Left ventricle myocardium superior (tissue), 1 donor: ENCODE measurements around the gene NGEF. TPM values are rescaled to one million over a fixed set of nuclear protein-coding genes. Genes with fewer than 3 reads are reported as not detected.

Experiments
- ATAC-seq: fragments of 200-7000 bp; cut with Tn5 transposase; one replicate; pipeline ENCODE4 v1.9.1; 2020; ENCODE audit warnings: mild to moderate bottlenecking, moderate library complexity
- DNase-seq: peaks from one replicate; pipeline ENCODE4 v3.0.0-alpha.2; 2020
- intact Hi-C: fragments of 100-400 bp; cut with micrococcal nuclease; formaldehyde crosslinking; loops from one replicate; pipeline ENCODE4 v1.11.0; 2022
- total RNA-seq: library from RNA; stranded (reverse); fragmentation: NEBNext Ultra II Directional; extraction: Animal tissue kit (Norgen Biotek cat#: 25700); gene quantifications from one replicate; pipeline ENCODE4 v1.2.1, GENCODE V29; 2021
- donor health status: DM: no; HTN: yes; CAD: no; lungs with severe emphysema.

NGEF gene
- total RNA-seq, 1 donor from 2014 or later, result not detected

DNA sequence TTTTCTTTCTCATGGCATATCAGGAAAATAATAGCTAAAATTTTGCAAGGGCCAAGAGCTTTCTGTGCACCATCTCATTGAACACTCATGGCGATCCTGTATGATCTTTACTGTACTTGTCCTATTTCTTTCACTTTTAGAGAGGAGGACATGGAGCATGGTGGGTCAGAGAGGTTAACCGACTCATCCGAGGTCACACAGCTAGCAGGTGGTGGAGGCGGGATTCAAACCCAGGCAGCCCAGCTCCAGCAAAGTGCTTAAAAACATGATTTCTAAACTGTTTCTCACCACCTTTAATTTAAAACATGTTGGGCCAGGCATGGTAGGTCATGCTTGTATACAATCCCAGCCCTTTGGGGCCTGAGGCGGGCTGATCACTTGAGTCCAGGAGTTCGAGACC, 6.4 kb downstream of the NGEF start:
- intact Hi-C loops, result no loop called here
- no peak for ATAC-seq

DNA sequence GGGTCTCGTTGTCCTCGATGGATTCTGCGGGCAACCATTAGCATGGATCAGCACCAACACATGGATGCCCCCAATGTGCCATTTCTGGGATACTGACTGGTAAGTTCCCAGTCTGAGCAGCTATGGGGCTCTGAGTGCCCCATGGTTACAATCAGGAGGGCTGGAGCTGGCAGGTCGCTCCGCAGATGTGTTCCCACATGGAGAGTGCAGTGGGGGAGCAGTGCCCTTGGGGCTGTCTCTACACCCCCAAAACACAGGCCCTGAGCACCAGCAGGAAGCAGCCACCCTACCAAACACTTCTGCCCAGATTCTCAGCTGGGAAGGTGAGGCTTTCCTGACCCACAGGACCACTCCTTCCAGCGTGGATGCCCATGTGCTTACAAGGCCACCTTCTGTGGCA, 8.0 kb downstream of the NGEF start:
- no peak for DNase-seq
- ATAC-seq, result no peak
- intact Hi-C loops, result no loop called here

More for the DNA sequence above, 6.4 kb downstream of the NGEF start:
- no peak for DNase-seq

DNA sequence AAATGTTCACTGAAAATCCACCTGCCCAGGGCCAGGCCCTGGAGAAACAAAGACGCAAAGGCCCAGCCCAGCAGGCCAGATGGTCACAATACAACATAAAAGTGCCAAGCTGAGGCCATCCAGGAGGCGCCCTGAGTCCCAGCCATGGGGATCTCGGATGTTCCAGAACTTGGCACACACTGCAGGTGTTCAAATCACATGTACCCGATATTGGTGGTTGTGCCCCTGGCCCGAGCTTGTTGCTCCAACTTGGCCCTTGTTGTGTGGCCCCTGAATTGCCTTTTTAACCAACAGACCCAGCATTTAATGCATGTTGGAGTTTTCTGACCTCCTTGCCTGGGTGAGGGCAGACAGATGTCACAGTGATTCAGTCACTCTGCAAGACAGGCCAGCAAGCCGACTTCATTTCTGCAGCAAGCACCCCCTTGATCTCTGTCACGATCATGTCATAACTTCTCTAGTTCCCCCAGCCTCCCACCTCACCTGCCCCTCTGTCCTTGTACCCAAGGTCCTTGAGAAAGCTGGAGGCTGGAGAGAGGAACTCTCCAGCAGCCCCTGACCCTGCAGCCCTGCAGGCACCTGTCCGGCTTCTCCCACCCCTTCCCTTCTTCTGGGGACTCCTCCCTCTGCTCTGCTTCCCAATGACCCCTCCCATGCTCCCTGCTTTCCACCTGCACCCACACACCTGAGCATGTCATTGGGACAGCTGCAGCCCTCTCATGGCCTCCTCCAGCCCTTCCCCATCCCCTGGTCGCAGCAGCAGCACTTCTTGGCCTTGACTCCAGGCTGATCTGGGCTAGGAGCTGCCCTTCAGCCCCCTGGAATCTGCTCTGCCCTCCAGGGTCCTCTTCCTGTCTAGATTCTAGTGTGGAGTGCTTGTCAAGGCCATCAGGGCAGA, 9.1 kb downstream of the NGEF start:
- DNase-seq, result no peak
- intact Hi-C loops, result no loop called here
- no peak for ATAC-seq

DNA sequence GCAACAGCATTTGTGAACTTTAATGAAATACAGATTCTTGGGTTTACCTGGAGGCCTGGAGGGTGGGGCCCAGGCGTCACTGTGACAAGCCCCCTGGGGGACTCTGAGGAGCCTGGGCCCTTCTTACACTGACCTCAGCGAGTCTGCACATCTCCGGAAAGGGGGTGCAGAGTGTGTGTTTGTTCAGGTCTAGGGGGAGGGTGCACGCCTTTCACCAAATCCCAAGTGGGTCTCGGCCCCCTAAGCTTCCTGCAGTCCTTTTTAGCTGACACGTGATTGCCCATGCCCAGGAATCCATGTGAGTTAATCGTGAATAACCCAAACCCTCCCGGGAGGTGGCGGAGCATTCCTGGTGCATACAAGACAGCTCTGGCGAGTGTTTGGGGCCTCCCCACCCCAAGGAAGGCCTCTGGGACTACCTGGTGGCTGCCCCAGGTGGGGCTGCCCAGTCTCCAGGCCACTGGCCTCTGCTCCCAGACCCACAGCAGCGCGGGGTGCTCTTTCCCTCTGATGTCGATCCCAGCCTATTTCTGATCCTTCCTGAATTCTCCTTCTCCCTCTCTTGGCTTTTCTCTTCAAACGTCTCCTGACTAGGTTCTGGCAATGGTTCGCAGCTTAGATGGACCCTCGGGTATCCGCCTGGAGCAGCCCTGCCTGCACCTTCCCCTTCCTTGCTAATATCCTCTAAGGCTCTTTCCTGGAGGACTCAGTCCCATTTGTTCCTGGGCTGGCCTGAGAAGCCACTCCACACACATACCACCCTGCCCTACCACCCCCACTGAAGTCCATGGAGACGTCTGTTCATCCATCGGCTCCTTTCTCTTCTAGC, 10.0 kb downstream of the NGEF start:
- no peak for ATAC-seq
- DNase-seq, result no peak
- intact Hi-C loops, result no loop called here

DNA sequence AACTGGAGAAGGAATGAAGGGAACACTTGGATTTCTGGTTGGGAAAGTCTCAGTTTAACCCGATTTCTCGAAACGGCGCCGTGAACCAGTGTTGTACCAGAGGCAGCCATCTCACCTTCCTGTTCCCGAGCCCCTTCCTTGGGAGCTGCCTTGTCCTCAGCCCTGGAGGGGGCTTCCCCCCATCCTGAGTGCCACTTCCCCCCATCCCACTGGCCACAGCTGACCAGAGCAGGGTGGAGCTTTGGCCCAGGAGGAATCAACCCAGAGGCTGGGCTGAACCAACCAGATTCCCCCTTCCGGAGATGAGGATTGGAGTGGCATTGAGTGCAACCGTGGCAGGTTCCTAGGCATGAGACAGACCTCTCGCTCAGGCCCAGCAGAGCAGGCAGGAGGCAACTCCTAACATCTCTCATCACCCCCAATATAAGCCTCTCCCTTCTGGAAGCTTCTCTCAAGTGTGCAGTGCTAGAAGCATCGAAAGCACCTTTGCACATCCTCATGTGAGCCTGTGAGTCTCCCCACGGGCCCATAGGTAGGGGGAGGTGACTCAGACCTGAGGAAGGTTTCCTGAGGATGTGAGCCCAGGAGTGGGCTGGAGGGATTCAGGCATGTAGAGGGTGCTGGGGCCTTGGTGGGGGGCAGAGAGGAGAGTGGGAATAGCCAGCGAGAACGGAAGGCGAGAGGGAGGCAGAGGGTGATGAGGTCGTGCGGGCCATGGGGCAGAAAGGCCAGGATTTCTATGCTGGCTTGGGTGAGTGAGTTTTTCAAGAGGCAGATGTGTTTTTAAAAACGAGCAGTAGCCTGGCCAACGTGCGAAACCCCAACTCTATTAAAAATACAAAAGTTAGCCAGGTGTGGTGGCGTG, 11.9 kb downstream of the NGEF start:
- DNase-seq (no peak), ATAC-seq (no peak)
- intact Hi-C loops, result no loop called here

DNA sequence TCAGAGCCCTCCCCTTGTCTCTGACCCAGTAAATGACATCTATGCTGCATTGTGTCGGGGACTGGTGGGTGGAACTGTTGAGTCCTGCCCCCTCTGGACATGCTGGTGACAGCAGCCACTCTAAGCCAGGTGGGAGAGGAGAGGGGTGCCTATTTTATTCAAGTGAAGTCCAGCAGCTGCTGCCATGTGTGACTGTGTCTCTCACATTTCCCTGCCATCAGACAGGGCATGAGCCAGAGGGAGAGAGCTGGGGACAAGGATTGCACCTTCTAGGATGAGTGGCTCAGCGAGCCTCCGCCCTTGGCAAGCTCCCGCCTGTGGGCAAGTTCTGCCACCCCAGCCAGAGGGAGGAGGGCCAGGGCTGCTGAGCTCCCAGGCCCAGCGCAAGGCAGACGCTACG, 13.7 kb downstream of the NGEF start:
- ATAC-seq (no peak), DNase-seq (no peak)
- intact Hi-C loops, result no loop called here

DNA sequence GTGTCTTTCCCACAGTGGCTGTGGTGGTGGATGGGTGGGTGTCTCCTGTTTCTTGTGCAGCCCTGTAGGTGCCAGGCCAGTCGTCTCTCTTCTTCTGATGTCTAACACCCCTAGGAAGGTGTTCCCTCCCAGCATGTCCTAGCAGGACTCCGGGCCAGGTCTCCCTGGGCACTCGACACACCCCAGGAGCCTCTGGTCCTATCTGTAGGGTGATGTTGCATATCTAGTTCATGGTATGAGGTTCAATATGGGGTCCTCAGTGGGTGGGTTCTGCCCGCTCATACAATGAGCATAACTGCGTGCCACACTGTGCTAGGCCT, 14.4 kb downstream of the NGEF start:
- intact Hi-C loops, result no loop called here
- DNase-seq (no peak), ATAC-seq (no peak)

DNA sequence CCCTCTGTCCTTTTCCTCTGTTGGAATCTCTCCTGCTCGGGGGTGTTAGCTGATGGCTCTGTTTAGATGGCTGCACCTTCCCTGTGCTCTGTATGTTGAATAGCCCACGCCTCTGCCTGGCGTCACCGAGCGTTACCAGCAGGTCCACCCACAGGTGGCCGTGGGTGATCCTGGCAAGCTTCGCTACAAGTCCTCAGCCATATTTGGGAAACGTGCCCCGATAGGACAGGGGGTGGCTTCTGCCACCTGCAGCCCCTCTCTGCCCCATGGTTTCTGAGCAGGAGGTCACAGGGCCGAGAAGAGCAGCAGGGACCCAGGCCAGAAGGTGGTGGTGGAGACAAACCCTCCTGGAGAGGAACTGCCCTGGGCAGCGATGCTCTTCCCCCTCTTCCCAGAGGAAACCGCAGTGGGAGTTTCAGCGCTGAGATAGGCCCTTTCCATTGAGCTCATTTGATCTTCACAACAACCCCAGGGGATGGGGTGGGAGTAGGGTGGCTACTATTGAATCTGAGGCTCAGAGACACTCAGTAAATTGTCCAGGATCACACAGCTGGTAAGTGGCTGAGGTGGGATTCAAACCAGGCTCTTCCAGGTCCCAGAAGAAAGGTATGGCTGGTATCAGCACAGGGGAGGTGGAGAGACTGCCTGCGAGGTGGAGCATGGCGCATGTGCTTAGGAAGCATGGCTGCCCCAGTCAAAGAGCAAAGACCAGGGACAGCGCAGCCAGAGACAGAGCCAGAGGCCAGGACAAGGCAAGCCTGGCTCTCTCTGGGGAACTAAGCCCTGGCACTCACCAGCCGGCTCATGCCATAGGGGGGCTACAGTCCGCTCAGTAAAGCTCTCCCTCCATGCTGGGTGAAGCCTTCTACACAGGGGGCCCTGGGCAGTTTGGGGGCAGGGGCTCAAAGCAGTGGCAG, 15.0 kb downstream of the NGEF start:
- ATAC-seq (no peak), DNase-seq (no peak)
- intact Hi-C loops, result no loop called here

DNA sequence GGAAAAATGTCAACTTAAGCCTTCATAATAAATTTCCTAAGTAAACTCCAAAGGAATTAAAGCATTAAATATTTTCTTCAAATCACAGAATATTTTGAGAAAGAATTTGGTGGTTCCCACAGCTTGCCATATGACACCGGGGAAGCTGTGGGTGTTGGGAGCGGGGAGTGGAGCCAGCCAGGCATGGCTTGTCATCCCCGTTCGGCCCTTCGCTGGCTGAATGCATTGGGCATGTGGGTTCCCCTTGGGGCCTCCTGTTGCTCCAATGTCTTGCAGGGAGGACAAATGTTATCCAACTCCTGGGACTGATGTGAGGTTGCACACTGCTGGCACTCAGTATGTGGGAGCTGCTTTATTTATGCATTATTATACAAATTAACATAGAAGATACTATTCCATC, 18.6 kb downstream of the NGEF start:
- intact Hi-C loops, result no loop called here
- ATAC-seq (no peak), DNase-seq (no peak)

DNA sequence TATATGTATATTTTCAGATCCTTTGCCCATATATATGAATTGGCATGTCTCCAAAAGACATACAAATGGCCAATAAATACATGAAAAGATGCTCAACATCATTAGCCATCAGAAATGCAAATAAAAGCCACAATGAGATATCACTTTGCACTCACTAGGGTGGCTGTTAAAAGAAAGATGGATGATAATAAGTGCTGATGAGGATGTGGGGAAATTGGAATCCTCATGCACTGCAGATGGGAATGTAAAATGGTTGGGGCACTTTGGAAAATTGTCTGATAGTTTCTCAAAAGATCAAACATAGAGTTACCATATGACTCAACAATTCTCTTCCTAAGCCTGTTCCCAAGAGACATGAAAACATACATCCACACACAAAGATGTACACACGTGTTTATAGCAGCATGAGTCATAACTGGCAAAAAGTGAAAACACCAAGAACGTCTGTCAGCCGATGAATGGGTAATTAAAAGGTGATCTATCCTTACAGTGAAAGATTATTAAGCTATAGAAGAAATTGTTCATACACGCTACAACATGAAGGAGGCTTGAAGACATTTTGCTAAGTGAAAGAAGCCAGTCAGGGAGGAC, 19.7 kb downstream of the NGEF start:
- intact Hi-C loops, result no loop called here
- DNase-seq (no peak), ATAC-seq (no peak)

DNA sequence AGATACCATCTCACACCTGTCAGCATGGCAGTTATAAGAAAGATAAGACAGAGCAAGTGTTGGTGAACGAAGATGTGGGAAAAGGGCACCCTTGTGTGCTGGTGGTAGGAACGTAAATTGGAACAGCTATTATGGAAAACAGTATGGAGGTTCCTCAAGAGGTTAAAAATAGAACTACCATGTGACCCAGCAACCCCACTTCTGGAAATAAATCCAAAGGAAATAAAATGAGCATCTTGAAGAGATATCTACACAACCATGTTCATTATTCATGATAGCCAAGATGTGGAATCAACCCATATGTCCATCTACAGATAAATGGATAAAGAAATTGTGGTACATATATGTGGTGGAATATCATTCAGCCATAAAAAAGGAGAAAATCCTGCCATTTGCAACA, 26.9 kb downstream of the NGEF start:
- no peak for ATAC-seq
- intact Hi-C loops, result no loop called here
- DNase-seq, result no peak

DNA sequence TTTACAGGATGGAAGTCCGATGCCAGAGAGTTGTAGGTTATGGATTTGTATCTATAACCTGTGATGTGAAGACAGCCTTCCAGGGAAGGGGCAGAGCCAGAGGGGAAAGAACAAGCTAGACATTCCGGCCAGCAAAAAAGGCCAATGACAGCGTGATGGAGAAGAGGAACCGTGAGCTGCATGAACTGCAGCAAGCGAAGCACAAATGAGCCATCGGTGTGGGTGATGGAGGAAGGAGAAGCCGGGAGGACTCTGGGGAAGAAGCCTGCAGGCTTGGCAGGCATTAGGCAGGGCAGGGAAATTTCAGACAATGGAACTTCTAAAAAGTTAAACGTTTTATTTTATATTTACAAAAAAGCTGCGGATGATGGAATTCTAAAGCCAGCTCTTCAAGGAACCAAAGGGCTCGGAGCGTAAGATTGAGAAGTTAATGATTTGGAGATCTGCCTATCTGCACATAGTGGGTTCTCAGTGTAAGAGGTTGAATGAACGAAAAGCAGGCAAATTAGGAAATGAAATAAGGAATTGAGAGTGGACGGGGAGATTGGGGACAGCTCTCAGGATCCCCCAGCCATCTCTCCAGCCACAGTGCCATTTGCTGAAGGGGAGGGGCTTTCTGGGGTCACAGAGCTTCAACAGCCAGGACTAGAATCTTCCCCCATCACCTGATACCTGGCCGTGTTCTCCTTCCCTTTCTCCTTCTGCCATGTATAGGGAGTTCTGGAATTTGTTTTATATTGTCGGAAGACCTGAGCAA, 28.4 kb downstream of the NGEF start:
- no peak for ATAC-seq
- intact Hi-C loops, result no loop called here
- DNase-seq, result no peak

DNA sequence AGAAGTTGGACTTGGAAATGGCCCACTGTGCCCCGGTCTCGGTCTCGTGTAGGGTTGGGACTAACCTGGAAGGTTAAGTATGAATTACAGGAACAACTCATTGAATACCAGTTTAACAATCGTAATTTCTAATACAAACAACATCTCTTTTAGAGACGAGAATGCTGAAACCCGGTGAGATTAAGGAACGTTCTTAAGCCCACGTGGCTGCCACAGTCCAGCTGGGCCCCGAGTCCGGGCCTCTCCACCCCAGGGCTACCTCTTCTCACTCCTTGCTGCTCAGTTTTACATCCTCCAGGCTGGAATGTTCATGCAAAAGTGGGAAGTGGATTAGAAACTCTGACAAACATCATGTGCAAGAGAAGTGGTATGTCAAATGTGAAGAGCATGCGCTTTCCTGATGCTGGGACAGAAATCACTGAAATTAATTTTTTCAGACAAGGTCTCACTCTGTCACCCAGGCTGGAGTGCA, 29.4 kb downstream of the NGEF start:
- intact Hi-C loops, result no loop called here
- no peak for ATAC-seq
- no peak for DNase-seq

DNA sequence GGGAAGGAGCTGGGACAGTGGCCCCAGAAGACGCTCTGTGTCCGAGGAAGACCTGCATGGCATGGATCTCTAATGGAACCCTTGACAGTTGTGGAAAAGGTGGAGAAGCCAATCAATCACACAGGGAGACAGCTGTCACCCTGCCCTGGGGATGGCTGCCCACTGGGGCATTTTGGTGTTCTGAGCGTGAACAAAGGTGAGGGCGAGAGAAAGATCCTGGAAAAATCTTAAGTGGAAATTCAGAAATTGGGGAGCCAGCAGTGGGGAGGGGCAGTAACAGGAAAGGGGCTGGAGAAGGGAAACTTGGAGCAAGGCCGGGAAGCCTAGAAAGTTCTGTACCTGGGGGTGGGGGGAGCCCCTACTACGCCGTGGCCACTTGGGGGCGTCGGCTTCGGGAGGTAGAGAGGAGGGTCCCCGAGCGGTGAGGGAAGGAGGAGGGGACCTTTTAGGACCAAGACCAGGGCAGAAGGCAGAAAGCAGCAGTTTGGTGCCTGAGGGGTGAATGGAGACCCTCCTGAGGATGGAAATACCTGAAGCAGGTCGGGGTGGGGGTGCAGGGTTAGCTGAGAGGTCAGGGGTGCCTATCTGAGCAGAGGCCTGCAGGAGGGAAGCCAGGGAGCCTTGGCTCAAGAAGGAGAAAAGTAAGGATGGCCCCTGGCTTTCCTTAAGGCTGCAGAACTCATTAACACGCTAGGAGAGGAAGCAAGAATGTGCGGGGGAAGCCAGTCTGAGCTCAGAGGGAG, 30.0 kb downstream of the NGEF start:
- ATAC-seq (no peak), DNase-seq (no peak)
- intact Hi-C loops, result no loop called here

DNA sequence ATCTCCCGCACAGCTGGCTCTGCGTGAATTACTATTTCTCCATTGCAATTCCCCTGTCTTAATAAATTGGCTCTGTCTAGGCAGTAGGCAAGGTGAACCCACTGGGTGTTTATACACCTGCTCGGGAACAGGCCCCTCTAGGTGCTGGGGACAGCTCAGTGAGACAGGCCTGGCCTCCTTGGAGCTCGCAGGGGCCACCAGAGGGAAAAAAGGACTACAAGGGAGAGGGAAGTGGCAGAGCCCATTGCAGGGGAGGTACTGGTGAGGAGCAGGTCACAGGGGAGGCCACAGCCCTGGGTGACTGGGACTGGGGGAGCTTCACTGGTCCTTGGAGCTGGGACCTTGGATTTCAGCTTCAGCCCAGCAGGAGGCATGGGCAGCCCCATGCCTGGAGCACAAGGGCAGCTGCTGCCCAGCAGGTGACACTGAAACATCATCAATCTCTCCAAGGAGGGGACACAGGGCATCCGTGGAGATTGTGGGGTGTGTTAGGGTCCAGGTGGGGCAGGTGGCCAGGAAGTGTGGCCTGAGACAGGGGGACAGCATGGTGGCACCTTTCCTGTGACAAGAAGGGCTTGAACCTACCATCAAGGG, 31.2 kb downstream of the NGEF start:
- no peak for DNase-seq
- intact Hi-C loops, result no loop called here
- ATAC-seq, result no peak

DNA sequence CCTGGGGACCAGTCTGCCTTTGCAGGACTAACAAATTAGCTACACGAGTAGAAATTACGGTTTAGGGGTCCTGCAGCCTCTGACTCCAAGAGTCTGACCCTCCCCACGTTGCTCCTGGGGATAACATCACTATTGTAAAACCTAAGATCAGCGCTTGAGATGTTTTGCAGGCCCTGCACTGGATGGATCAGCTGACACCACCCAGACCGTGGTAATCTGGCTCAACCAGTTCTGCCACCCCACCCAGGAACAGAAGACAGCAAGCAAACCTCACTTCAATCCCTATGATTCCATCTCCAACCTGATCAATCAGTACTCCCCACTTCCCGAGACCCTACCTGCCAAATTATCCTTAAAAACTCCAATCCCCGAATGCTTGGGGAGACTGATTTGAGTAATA, 31.7 kb downstream of the NGEF start:
- intact Hi-C loops, result no loop called here
- ATAC-seq (no peak), DNase-seq (no peak)

DNA sequence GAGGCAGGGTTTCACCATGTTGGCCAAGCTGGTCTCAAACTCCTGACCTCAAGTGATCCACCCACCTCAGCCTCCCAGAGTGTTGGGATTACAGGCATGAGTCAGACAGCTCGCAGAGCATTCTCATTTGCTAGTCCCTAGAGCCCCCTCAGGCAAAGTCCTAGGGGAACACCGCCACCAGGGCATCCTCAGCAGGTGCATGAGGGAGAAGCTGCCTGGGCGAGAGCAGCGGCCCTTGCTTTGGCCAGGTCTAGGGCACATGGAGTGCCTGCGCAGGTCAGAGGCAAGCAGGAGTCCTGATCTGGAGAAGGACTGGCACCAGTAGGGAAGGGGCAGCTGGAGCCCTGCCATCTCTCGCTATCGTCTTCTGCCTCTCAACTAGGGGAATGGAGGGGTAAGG, 32.4 kb downstream of the NGEF start:
- DNase-seq (no peak), ATAC-seq (no peak)
- intact Hi-C loops, result no loop called here
